Fibroblast of skin of abdomen (primary cell): ENCODE results near the gene GBP4. TPM values are rescaled to one million over a fixed set of nuclear protein-coding genes. Genes with fewer than 3 reads are reported as not detected.
"Not testable (repeated sequence)": the region's sequence is repeated elsewhere in the genome, so short reads cannot be mapped to it uniquely, and the experiment has no call there.

Source experiments
- DNase-seq: peaks from one replicate; pipeline ENCODE4 v3.0.0-alpha.2; 2013
- polyA plus RNA-seq, 2 experiments: library from polyadenylated mRNA; unstranded; fragments of 120-200 nt; gene quantifications; one replicate each; pipeline ENCODE4 v1.2.1, GENCODE V29; 2013; ENCODE audit not compliant: insufficient read length in 2 of 2

The GBP4 gene
- 0.18 TPM for polyA plus RNA-seq (2013, experiment 1 of 2; ENCODE audit: insufficient read length)
- polyA plus RNA-seq (2013, experiment 2 of 2; ENCODE audit: insufficient read length): 0.24 TPM

GRCh38 chr1:89198491-89199072 is at the start of gene GBP4:
Gene GBP4 (minus strand): TSS chr1:89198942. CDS start chr1:89198834, 108 bp downstream.
- DNase-seq: no peak

DNA sequence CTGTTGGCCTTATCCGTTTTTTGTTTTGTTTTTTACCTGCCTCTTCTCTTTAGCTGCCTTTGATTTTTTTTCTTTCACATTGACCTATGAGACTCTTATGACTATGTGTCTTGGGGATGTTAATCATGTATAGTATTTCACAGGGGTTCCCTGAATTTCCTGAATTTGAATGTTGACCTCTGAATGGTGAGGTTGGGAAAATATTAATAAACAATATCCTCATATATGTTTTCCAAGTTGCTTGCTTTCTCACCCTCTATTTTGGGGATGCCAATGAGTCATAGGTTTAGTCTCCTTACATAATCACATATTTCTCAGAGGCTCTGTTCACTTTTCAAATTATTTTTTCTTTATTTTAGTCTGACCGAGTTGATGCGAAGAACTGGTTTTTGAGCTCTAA is 44.3 kb upstream of the GBP4 start:
- DNase-seq: no peak

- DNase-seq: no peak
Measured at GRCh38 chr1:89221341-89221740, 22.6 kb upstream of the GBP4 start.

GRCh38 chr1:89219851-89220250 is 21.1 kb upstream of the GBP4 start:
- DNase-seq: not testable (repeated sequence)

GRCh38 chr1:89218941-89219340 is 20.2 kb upstream of the GBP4 start:
- not testable (repeated sequence) for DNase-seq

- no peak for DNase-seq
Measured at GRCh38 chr1:89213347-89213746, 14.6 kb upstream of the GBP4 start.

- DNase-seq: no peak
Measured at GRCh38 chr1:89211035-89211634, 12.4 kb upstream of the GBP4 start.

GRCh38 chr1:89206373-89206772 is 7.6 kb upstream of the GBP4 start:
- no peak for DNase-seq

DNA sequence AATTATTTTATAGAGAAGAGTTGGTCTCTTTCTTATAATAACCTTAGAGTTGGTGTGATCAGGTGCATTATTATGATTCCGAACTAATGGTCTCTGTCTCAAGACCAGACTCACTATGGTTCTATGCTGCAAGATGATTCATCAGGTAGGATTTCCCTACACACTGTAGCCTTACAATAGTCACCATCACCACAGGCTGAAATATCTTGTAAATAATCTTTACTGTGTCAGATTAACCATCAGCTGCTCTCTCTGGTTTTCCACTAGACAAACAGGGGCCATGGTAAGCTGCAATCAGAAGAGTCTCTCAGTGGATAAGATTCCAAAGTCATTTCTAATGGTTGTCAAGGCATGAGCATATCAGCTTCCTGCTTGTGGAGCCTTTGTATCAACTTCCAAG is 4.4 kb upstream of the GBP4 start:
- peak; percentile 59 for DNase-seq

- DNase-seq: no peak
Measured at GRCh38 chr1:89201106-89201794, 2.5 kb upstream of the GBP4 start.

GRCh38 chr1:89200663-89201062 is 1.9 kb upstream of the GBP4 start:
- peak; percentile 43 for DNase-seq

GRCh38 chr1:89199525-89200031 is 836 bp upstream of the GBP4 start:
- no peak for DNase-seq

- no peak for DNase-seq
Measured at GRCh38 chr1:89198081-89198480, 661 bp downstream of the GBP4 start.

DNA sequence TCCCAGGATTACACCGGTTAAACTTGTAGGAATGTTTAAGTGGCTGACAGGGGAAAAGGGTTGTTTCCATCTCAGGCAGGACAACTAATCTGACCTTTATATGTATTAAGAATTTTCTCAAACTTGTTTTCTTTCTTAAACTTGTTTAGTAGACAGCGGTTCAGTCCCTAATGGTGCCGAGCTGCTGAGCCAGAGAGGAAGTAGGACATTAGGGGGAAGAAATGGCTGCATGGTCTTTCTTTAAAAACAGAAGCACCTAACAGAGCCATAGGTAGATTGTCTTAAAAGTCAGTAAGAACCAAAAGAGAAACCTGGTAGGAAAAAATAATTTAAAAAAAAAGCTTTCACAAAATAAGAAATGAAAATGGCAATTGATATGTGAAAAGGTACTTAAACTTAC is 3.3 kb downstream of the GBP4 start:
- DNase-seq: no peak

- DNase-seq: peak; percentile 28
Measured at GRCh38 chr1:89191314-89191713, 7.4 kb downstream of the GBP4 start.

- no peak for DNase-seq
Measured at GRCh38 chr1:89190017-89190416, 8.7 kb downstream of the GBP4 start.

- DNase-seq: no peak
Measured at GRCh38 chr1:89179343-89179742, 19.4 kb downstream of the GBP4 start.

- no peak for DNase-seq
Measured at GRCh38 chr1:89176971-89177370, 21.8 kb downstream of the GBP4 start.

- no peak for DNase-seq
Measured at GRCh38 chr1:89175601-89176256, 23.0 kb downstream of the GBP4 start, which contains the start of gene GBP7. Gene GBP7 (minus strand): TSS chr1:89176003. CDS start chr1:89171935, 4,068 bp downstream.

GRCh38 chr1:89174491-89174890 is 24.3 kb downstream of the GBP4 start:
- DNase-seq: no peak

GRCh38 chr1:89172468-89173143 is 26.1 kb downstream of the GBP4 start:
- DNase-seq: no peak

GRCh38 chr1:89171067-89171438 is 27.7 kb downstream of the GBP4 start:
- DNase-seq: no peak
